B cell (primary cell): ENCODE results near the gene NBEAL2. TPM values are rescaled to one million over a fixed set of nuclear protein-coding genes. Genes with fewer than 3 reads are reported as not detected.

Experiments
- ATAC-seq: fragments of 200-7000 bp; cut with Tn5 transposase; one replicate; pipeline ENCODE4 v1.10.0; 2021; ENCODE audit warnings: low read depth, mild to moderate bottlenecking, moderate number of reproducible peaks, moderate library complexity
- CTCF ChIA-PET: fragments of 350-600 bp; sonication (Branson Sonifier 250); formaldehyde crosslinking; loops from one replicate; lab custom pipeline; 2021; ENCODE audit warnings: antibody characterized with exemption, inconsistent platforms; lab: Charles Lee
- POLR2A ChIA-PET: fragments of 350-600 bp; sonication (Branson Sonifier 250); formaldehyde crosslinking; loops from one replicate; lab custom pipeline; 2021; ENCODE audit warnings: antibody characterized with exemption; lab: Charles Lee
- DNase-seq: peaks from one replicate; pipeline ENCODE4 v3.0.0; 2013
- H2AFZ ChIP-seq: 2 replicates; pipeline ENCODE4 v1.6.1; 2012; ENCODE audit warnings: mild to moderate bottlenecking, low read depth, low read length; ENCODE audit not compliant: insufficient read depth, poor library complexity, severe bottlenecking
- H3K27ac ChIP-seq, 2 donors: 1 replicate in 1 of 2; 2 replicates in 1 of 2; pipeline ENCODE4 v1.5.1; 2012 to 2013; ENCODE audit warnings: low read length in 2 of 2, mild to moderate bottlenecking in 2 of 2, moderate library complexity in 1 of 2
- H3K27me3 ChIP-seq, 4 experiments: fragments of 200-600 bp in 1 of 4; sonication (generic) in 1 of 4; replicated peaks in 1 of 4; 1 replicate in 2 of 4; 2 replicates in 2 of 4; pipeline versions ENCODE4 v1.6.1 to v1.7.0; 2013 to 2016; ENCODE audit warnings: low read length in 3 of 4, mild to moderate bottlenecking in 2 of 4, mixed read lengths in 1 of 4, moderate library complexity in 1 of 4; ENCODE audit not compliant: insufficient read depth in 4 of 4, control insufficient read depth in 3 of 4; ENCODE audit errors: control extremely low read depth in 1 of 4
- H3K36me3 ChIP-seq, 2 experiments: replicated peaks in 1 of 2; 1 replicate in 1 of 2; 2 replicates in 1 of 2; pipeline versions ENCODE4 v1.6.1 to v1.7.1; 2013; ENCODE audit warnings: low read length in 1 of 2; ENCODE audit not compliant: insufficient read depth in 2 of 2, control insufficient read depth in 1 of 2; ENCODE audit errors: control extremely low read depth in 1 of 2, extremely low read depth in 1 of 2
- H3K4me1 ChIP-seq, 2 donors: fragments of 200-600 bp in 1 of 2; sonication (generic) in 1 of 2; 1 replicate in 1 of 2; 2 replicates in 1 of 2; pipeline versions ENCODE4 v1.5.1 to v1.6.1; 2013 to 2017; ENCODE audit warnings: low read length in 2 of 2; ENCODE audit not compliant: control insufficient read depth in 2 of 2, insufficient read depth in 2 of 2
- H3K4me2 ChIP-seq: replicated peaks from 2 replicates; pipeline ENCODE3; 2012; ENCODE audit warnings: mild to moderate bottlenecking, low read depth, low read length; ENCODE audit not compliant: poor library complexity, severe bottlenecking
- H3K4me3 ChIP-seq, 5 experiments: fragments of 200-600 bp in 1 of 5; sonication (generic) in 1 of 5; 1 replicate in 3 of 5; 2 replicates in 2 of 5; pipeline versions ENCODE4 v1.5.1 to v1.7.0; 2011 to 2016; ENCODE audit warnings: low read length in 4 of 5, mild to moderate bottlenecking in 4 of 5, low read depth in 2 of 5, control low read depth in 1 of 5, moderate library complexity in 1 of 5; ENCODE audit not compliant: insufficient read depth in 1 of 5; ENCODE audit errors: control extremely low read depth in 1 of 5, extremely low read depth in 1 of 5
- H3K79me2 ChIP-seq: fragments of 200-600 bp; sonication (generic); one replicate; pipeline ENCODE4 v1.6.0; 2016; ENCODE audit warnings: low read length; ENCODE audit not compliant: control insufficient read depth, insufficient read depth
- H3K9ac ChIP-seq: fragments of 200-600 bp; sonication (generic); 2 replicates; pipeline ENCODE4 v1.6.1; 2017; ENCODE audit warnings: mild to moderate bottlenecking, low read length, moderate library complexity
- H3K9me3 ChIP-seq, 3 donors: one replicate each; pipeline versions ENCODE4 v1.6.1 to v1.7.1; 2013; ENCODE audit warnings: low read length in 2 of 3; ENCODE audit not compliant: control insufficient read depth in 2 of 3, insufficient read depth in 1 of 3; ENCODE audit errors: control extremely low read depth in 1 of 3
- H4K20me1 ChIP-seq: 2 replicates; pipeline ENCODE4 v1.6.0; 2012; ENCODE audit warnings: mild to moderate bottlenecking, low read length; ENCODE audit not compliant: insufficient read depth, control insufficient read depth, poor library complexity, severe bottlenecking
- H3K27ac Mint-ChIP-seq: one replicate; pipeline ENCODE4 v1.8.0; 2021; ENCODE audit warnings: mixed read lengths
- H3K27me3 Mint-ChIP-seq: one replicate; pipeline ENCODE4 v1.8.0; 2021; ENCODE audit warnings: mixed read lengths
- H3K4me1 Mint-ChIP-seq: one replicate; pipeline ENCODE4 v1.8.0; 2021; ENCODE audit warnings: mixed read lengths
- H3K4me3 Mint-ChIP-seq: one replicate; pipeline ENCODE4 v1.8.0; 2021; ENCODE audit warnings: mixed read lengths
- H3K9me3 Mint-ChIP-seq: one replicate; pipeline ENCODE4 v1.8.0; 2022; ENCODE audit warnings: mixed read lengths; ENCODE audit not compliant: insufficient read depth
- CTCF ChIP-seq: fragments of 200-600 bp; IDR thresholded peaks from one replicate; pipeline ENCODE4 v1.8.0; 2022; ENCODE audit warnings: antibody characterized with exemption, mild to moderate bottlenecking
- EZH2 ChIP-seq: IDR thresholded peaks from 2 replicates; pipeline ENCODE4 v1.6.1; 2012; ENCODE audit warnings: borderline replicate concordance, low read depth, mild to moderate bottlenecking, moderate library complexity, low read length; ENCODE audit not compliant: insufficient read depth, poor library complexity, severe bottlenecking
- WGBS: methylation state at CpG from one replicate; pipeline ENCODE4 v1.1.5; 2013; ENCODE audit warnings: missing lambda C conversion rate; ENCODE audit not compliant: insufficient coverage; 5-methylcytosine and 5-hydroxymethylcytosine counted together
- intact Hi-C: fragments of 100-400 bp; cut with micrococcal nuclease; formaldehyde crosslinking; loops from one replicate; pipeline ENCODE4 v1.10.0; 2022
- polyA plus RNA-seq: library from polyadenylated mRNA; depleted of rRNA; stranded (reverse); fragments of >200 nt; gene quantifications from 2 replicates; pipeline ENCODE4 v1.2.3, GENCODE V29; 2012
- total RNA-seq, 2 donors: library from RNA; stranded (reverse); fragments of 120-200 nt in 1 of 2; gene quantifications; 1 replicate in 1 of 2; 2 replicates in 1 of 2; pipeline versions ENCODE4 v1.2.3 to v1.2.4, GENCODE V29; 2013 to 2022

The NBEAL2 gene
- total and polyA plus RNA-seq, 2 donors (not counting 1 experiment from before 2014, with no cell fraction given): 63.8 to 155 TPM

DNA sequence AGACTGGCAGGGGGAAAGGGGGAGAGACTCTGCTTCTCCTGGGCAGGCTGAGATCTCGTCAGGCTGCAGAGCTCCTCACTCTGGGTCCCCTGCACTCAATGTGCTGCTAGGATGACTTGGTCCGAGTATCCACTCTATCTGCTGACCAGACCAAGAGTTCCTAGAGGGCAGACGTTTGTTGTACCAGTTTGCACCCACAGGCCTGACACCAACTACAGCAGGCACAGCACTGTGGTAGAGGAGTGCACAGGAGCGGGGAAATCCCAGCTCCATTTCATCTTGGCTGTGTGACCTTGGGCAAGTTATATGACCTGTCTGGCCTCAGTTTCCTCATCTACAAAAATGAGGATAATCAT is 31.9 kb upstream of the NBEAL2 start:
- peaks cover 94% of the 10 kb centered on the region for H4K20me1 ChIP-seq
- no peak overlapping the region for H3K4me3 ChIP-seq
- H3K9me3 ChIP-seq: no peaks in the 10 kb centered on the region
- Mint-ChIP-seq H3K9me3 (no peaks in the 10 kb centered on the region), H3K27ac (peak overlapping the region; percentile 67), H3K4me1 (peaks cover 89% of the 10 kb centered on the region), H3K4me3 (peak overlapping the region; percentile 33), H3K27me3 (no peaks in the 10 kb centered on the region)
- ATAC-seq (no peak), DNase-seq (no peak)
- H3K4me1 ChIP-seq: peaks cover 48 to 74% of the 10 kb centered on the region in 2 donors
- peak overlapping the region; percentile 42 for H3K4me2 ChIP-seq
- H3K36me3 ChIP-seq: peaks cover 0 to 46% of the 10 kb centered on the region in 2 experiments
- WGBS: no CpG with 5 or more reads among the region's 4 CpGs
- TF ChIP-seq CTCF: no peak
- TF ChIP-seq EZH2: no peak
- no peak overlapping the region for H2AFZ ChIP-seq
- ChIA-PET POLR2A (no interaction called here), CTCF (interaction anchor here (1.4 to 1.5 kb wide), 2 partner anchors 14 to 24 kb away, joined by 4 read pairs; no protein-coding TSS in a partner anchor)
- no peaks in the 10 kb centered on the region for H3K27me3 ChIP-seq
- H3K79me2 ChIP-seq: peaks cover 97% of the 10 kb centered on the region
- peak overlapping the region in 1 of 2 donors; percentile 60 for H3K27ac ChIP-seq
- intact Hi-C loops: no loop called here
- H3K9ac ChIP-seq: no peak overlapping the region

DNA sequence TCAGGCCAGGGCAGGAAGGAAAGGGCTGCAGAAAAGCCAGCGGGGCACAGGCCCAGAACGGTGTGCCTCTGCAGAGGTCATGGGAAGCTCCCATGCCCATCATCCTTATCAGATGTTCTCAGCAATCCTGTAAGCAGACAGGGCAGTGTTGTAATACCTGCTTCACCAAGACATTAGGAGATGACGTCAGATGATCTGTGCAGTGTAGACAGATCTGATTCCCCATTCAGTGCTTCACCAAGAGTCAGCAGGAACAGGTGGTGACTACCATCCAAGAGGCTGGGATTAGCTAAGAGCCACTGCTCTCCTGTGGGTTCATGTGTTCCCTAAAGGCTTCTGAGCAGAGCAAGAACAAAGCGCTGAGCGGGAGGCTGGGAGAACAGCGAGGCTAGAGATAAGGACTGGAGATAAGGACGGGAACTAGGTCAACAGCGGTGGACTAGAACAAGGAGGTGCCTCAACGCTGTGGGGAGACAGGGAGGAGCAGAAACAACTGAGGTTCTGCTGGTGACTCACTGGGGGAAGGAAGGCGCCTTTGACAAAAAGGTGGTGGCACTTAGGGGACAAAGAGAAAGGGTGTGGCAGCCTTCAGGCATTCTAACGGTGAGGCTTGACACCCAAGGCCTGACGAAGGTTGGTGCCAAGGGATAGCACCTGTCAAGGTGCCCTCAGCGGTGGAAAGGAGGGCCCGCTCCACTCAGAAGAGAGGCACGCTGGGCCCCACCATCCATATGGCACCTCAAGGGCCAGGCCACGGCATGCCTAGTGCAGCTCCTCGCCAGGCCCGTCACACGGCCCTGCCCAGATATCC is 31.3 kb upstream of the NBEAL2 start:
- Histone ChIP-seq H3K4me2 (peak overlapping the region; percentile 42), H3K36me3 (peaks cover 0 to 42% of the 10 kb centered on the region in 2 experiments)

More for the DNA sequence above, 31.3 kb upstream of the NBEAL2 start:
- H3K4me3 Mint-ChIP-seq: peak overlapping the region; percentile 33
- no peaks in the 10 kb centered on the region for H3K27me3 ChIP-seq
- WGBS: 68% methylated on average over 19 of the region's 19 CpGs
- TF ChIP-seq CTCF: no peak
- no peak for TF ChIP-seq EZH2
- ATAC-seq: no peak
- no peaks in the 10 kb centered on the region for H3K9me3 Mint-ChIP-seq
- H3K79me2 ChIP-seq: peaks cover 97% of the 10 kb centered on the region
- peaks cover 89% of the 10 kb centered on the region for H3K4me1 Mint-ChIP-seq
- peaks cover 55 to 81% of the 10 kb centered on the region in 2 donors for H3K4me1 ChIP-seq
- no peak overlapping the region for H3K9ac ChIP-seq
- intact Hi-C loops: no loop called here
- H4K20me1 ChIP-seq: peaks cover 94% of the 10 kb centered on the region
- H2AFZ ChIP-seq: no peak overlapping the region
- H3K27me3 Mint-ChIP-seq: no peaks in the 10 kb centered on the region
- ChIA-PET CTCF (no interaction called here), POLR2A (no interaction called here)
- peak overlapping the region; percentile 83 for H3K27ac Mint-ChIP-seq
- no peak for DNase-seq
- peak overlapping the region in 1 of 2 donors; percentile 13 for H3K27ac ChIP-seq
- no peaks in the 10 kb centered on the region for H3K9me3 ChIP-seq
- no peak overlapping the region for H3K4me3 ChIP-seq
